GM12872 (cell line): ENCODE results near the gene ZFYVE21.

Experiments
- CTCF ChIP-seq: IDR thresholded peaks from 3 replicates; pipeline ENCODE4 v1.5.1; 2011; ENCODE audit warnings: low read depth, mild to moderate bottlenecking, low read length, moderate library complexity; ENCODE audit not compliant: insufficient read depth

Gene ZFYVE21

GRCh38 chr14:103753774-103754173, 38.2 kb downstream of the ZFYVE21 start:
- no peak for TF ChIP-seq CTCF

GRCh38 chr14:103755060-103755459, 39.5 kb downstream of the ZFYVE21 start:
- TF ChIP-seq CTCF = no peak

- no peak for TF ChIP-seq CTCF
Measured at GRCh38 chr14:103758059-103758776, 42.6 kb downstream of the ZFYVE21 start.

- TF ChIP-seq CTCF = no peak
Measured at GRCh38 chr14:103762036-103762435, 46.4 kb downstream of the ZFYVE21 start.

- TF ChIP-seq CTCF = no peak
Measured at GRCh38 chr14:103762541-103762940, 46.9 kb downstream of the ZFYVE21 start.

- TF ChIP-seq CTCF = no peak
Measured at GRCh38 chr14:103763730-103764488, 48.3 kb downstream of the ZFYVE21 start.

GRCh38 chr14:103765526-103765925, 49.9 kb downstream of the ZFYVE21 start:
- TF ChIP-seq CTCF = no peak
